NCI-H187 treated with DMSO at 0.1 percent for 48 hours (cell line): ENCODE measurements around the gene MAN1A2.
"Not testable (repeated sequence)": the region's sequence is repeated elsewhere in the genome, so short reads cannot be mapped to it uniquely, and the experiment has no call there.

Source experiments
- DNase-seq: peaks from one replicate; lab custom pipeline; 2025; lab: John Stamatoyannopoulos, UW

Gene MAN1A2

GRCh38 chr1:117398957-117399356 is 31.7 kb downstream of the MAN1A2 start:
- DNase-seq, result no peak

DNA sequence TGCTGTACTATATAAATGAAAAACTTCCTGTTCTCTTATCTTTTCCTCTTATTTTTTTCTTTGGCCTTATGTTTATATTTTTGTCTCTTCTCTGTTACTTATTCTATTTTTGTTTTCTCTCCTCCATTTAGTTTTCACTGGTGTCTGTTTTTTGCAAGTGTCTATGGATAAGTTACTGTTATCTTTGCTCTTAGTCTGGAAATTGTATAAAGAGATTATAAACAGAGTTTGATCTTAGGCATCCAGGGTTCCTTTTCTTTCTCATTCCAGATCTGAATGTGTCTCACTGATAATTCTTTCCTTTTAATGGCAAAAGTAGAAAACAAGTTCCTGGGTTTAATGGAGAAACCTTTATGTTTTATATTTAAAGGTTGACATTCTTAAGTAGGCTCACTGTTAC is 34.5 kb downstream of the MAN1A2 start:
- no peak for DNase-seq

- DNase-seq, result no peak
Measured at GRCh38 chr1:117403597-117403996, 36.3 kb downstream of the MAN1A2 start.

GRCh38 chr1:117405042-117405441 is 37.8 kb downstream of the MAN1A2 start:
- no peak for DNase-seq

DNA sequence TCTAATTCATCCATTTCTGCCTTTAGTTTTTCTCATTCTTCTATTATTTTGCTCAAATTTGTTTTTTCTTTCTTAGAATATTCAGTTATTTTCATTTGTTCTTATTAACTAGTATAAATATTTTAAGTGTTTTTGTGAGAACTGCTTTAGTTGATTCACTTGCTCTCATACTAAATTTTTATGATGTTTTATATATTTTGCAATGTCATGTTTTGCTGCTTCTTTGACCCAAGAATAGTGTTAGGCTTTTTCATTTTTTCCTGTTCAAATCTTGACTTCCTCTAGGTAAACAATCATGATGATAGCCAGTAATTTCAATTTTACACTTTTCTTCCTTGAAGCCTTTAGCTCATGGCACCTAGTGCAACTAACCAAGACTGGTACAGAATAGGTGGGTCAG is 45.2 kb downstream of the MAN1A2 start:
- DNase-seq, result no peak

- no peak for DNase-seq
Measured at GRCh38 chr1:117413412-117413811, 46.2 kb downstream of the MAN1A2 start.

DNA sequence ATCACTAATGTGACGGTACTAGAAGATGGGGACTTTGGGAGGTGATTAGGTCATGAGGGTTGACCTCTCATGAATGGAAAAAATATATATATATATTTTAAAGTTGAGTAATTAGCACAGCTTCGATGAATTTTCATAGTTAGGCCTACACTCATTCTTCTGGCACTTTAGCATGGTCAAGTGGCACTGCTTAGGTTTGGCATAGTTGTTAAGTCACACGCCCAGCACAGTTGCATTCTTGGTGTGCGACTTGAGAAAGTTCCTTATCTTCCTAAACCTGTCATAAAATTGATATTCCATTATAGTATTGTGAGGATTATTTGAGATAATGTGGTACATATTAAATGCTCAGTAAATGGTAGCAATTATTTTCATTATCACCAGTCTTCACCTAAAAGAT is 47.7 kb downstream of the MAN1A2 start:
- DNase-seq, result no peak

DNA sequence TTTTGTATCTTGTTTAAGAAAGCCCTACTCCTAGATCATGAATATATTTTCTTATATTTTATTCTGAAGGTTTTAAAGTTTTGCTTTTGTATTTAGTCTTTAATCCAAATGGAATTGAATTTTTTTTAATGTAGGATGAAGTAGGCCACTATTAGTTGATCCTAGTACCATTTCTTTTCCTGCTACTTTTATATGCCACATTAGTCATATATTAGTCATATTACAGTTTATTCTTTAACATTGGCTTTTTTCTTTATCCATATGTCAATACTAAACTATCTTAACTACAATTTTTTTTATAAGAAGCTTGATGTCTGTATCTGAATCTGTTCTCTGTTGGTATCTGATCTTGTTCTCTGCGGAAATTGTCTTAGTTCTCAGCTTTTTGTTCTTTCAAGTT is 48.8 kb downstream of the MAN1A2 start:
- no peak for DNase-seq

GRCh38 chr1:117416546-117417125 is 49.4 kb downstream of the MAN1A2 start:
- DNase-seq, result no peak

- no peak for DNase-seq
Measured at GRCh38 chr1:117425050-117425734, 57.9 kb downstream of the MAN1A2 start.

- DNase-seq, result no peak
Measured at GRCh38 chr1:117427297-117427696, 60.0 kb downstream of the MAN1A2 start.

- no peak for DNase-seq
Measured at GRCh38 chr1:117433943-117434342, 66.7 kb downstream of the MAN1A2 start.

DNA sequence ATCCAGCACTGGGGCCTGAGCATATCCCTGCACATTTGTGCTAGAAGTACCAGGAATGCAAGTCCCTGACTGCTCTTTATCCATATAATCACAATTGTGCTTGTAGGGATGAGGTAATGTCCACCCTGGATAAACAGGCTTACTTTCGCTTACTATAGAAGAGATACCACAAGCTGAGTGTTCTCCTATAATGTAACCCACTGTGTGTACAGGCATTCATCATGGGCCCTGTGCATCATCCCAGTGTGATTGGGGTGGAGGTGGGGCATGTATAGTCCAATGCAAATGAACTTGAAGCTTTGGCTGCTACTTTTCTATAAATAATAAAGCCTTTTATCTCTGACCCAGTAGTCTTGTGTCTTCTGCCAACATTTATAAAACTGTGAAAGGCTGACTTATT is 69.3 kb downstream of the MAN1A2 start:
- no peak for DNase-seq

DNA sequence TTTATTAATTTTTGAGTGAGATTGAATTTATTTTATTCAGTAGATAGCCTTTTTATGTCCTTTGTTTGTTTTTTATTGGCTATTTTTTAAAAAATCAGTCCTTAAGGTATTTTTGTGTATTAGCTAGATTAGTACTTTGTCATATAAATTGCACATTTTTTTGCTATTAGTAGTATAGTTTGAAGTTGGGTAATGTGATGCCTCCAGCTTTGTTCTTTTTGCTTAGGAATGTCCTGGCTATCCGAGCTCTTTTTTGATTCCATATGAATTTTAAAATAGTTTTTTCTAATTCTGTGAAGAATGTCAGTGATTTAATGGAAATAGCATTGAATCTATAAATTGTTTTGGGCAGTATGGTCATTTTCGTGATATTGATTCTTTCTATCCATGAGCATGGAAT is 80.4 kb downstream of the MAN1A2 start:
- no peak for DNase-seq

GRCh38 chr1:117452216-117452615 is 85.0 kb downstream of the MAN1A2 start:
- no peak for DNase-seq

GRCh38 chr1:117453958-117454357 is 86.7 kb downstream of the MAN1A2 start:
- no peak for DNase-seq

- DNase-seq, result not testable (repeated sequence)
Measured at GRCh38 chr1:117458410-117458809, 91.2 kb downstream of the MAN1A2 start.

DNA sequence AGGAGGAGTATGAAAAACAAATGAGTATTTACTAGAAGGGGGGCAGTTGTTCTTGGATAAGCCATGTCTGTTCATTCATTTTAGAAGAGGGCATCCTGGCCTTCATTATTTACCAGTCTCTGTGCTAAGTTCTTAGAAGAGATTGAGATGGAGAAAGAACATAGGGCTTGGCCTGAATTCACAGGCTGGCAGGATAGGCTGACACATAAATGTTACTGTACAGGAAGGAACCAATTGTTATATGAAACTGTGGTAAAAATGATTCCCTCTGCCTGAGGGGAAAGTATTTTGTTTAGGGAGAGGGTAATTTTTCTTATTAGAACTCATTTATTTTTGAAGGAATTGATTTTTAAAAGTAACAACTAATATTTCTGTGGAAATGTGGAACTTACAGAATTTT is 99.5 kb downstream of the MAN1A2 start:
- DNase-seq, result no peak

DNA sequence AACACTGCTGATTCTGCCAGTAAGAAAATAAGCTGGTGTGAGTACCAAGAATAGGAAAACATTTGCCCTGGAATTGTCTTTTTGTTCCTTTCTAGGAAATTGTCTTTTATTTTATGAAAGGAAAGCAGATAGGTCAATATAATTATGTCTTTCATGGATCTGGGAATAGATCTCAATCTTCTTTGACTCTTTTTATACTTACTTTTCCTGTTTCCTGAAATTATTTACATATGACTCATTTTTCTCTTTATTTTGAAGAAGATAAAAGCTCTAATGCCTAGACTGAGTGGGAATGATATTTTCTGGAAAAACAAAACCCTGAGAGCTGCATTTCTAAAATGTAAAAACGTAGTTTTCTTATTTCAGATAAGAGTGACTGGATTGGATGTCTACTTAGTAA is 100.1 kb downstream of the MAN1A2 start:
- DNase-seq, result no peak

DNA sequence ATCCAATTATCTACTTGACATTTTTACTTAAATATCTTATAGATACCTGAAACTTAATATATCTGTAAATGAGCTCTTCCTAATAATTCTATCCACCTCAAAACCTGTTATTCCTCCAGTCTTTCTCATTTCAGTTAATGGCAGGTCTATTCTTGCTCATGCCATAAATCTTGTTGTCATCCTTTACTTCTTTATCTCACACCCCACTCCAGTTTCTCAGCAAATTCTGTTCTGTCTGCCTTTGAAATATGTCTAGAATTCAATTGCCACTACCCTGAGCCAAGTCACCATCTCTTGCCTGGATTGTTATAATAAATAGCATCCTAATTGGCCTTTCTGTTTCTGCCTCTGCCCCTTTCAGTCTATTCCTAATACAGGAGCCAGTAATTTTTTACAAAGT is 105.8 kb downstream of the MAN1A2 start:
- DNase-seq, result no peak

- DNase-seq, result not testable (repeated sequence)
Measured at GRCh38 chr1:117475495-117475894, 108.2 kb downstream of the MAN1A2 start.

DNA sequence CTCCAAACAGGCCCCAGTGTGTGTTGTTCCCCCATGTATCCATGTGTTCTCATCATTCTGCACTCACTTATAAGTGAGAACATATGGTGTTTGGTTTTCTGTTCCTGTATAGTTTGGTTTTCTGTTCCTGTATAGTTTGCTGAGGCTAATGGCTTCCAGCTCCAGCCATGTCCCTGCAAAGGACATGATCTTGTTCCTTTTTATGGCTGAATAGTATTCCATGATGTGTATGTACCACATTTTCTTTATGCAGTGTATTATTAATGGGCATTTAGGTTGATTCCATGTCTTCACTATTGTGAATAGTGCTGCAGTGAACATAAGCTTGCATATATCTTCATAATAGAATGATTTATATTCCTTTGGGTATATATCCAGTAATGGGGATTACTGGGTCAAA is 111.8 kb downstream of the MAN1A2 start:
- DNase-seq, result no peak

DNA sequence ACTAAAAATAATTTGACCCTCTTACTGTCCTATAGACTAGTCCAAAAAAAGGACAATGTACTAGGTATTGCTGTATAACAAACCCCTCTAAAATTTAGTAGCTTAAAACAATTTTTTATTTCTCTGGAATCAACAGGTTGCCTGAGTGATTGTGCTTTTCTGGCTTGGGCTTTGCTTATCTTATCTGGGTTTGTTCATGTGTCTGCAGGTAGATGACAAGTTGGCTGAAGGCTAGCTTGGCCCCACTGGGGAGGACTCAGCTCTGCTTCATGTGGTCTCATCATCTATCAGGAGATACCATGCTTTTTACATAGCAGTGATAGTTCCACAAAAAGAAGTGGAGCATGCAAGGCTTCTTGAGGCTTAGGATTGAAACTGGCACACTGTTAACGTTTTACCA is 114.2 kb downstream of the MAN1A2 start:
- no peak for DNase-seq

- DNase-seq, result no peak
Measured at GRCh38 chr1:117493906-117494305, 126.7 kb downstream of the MAN1A2 start.
